ENCODE measurements around the gene SEZ6L2.

DNA sequence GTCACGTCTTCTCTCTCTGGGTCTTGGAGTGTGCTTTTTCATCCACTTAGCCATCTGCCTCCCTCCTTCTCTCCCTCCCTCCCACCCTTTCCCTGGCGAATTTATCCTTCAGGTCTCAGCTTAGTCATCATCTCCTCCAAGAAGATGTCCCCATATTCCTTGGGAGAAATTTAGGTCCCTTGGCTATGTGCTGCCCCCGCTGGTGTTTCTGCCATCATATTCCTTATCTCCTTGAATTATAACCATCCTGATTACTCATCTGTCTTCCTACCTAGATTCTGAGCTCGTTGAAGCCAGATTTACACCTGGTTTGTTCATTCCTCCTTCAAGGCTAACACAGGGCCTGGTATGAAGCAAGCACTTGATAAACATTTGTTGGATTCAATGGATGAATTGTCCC, 5.0 kb downstream of the SEZ6L2 start:
- TF ChIP-seq SMARCB1 (IDR thresholded peaks at IDR 0.05; ENCODE audit: insufficient read length, low read depth) (no peak), NFRKB (IDR thresholded peaks at IDR 0.05; ENCODE audit: low read depth) (no peak), JUN (IDR thresholded peaks at IDR 0.05; ENCODE audit: borderline replicate concordance, low read depth, low read length) (no peak), JUN (CRISPR knock-in tag; IDR thresholded peaks at IDR 0.05; ENCODE audit: borderline replicate concordance) (no peak), POLR2A (conservative IDR thresholded peaks at IDR 0.05) (no peak), ETV6 (IDR thresholded peaks at IDR 0.05; ENCODE audit: borderline replicate concordance in 1 of 2, low read depth in 2 of 2, low read length in 1 of 2) (no peak), ETV6 (CRISPR knock-in tag; IDR thresholded peaks at IDR 0.05; ENCODE audit: borderline replicate concordance) (no peak), POLR2AphosphoS5 (IDR thresholded peaks at IDR 0.05; ENCODE audit: control insufficient read depth, insufficient read depth, low read depth, low read length) (no peak), ELF4 (CRISPR knock-in tag; IDR thresholded peaks at IDR 0.05) (no peak), CHD4 (IDR thresholded peaks at IDR 0.05; ENCODE audit: insufficient read depth, insufficient replicate concordance, low read depth, low read length, poor library complexity, severe bottlenecking) (no peak), TCF7L2 (IDR thresholded peaks at IDR 0.05; ENCODE audit: low read depth, low read length) (no peak)
- TF ChIP-seq, protein P1, sequence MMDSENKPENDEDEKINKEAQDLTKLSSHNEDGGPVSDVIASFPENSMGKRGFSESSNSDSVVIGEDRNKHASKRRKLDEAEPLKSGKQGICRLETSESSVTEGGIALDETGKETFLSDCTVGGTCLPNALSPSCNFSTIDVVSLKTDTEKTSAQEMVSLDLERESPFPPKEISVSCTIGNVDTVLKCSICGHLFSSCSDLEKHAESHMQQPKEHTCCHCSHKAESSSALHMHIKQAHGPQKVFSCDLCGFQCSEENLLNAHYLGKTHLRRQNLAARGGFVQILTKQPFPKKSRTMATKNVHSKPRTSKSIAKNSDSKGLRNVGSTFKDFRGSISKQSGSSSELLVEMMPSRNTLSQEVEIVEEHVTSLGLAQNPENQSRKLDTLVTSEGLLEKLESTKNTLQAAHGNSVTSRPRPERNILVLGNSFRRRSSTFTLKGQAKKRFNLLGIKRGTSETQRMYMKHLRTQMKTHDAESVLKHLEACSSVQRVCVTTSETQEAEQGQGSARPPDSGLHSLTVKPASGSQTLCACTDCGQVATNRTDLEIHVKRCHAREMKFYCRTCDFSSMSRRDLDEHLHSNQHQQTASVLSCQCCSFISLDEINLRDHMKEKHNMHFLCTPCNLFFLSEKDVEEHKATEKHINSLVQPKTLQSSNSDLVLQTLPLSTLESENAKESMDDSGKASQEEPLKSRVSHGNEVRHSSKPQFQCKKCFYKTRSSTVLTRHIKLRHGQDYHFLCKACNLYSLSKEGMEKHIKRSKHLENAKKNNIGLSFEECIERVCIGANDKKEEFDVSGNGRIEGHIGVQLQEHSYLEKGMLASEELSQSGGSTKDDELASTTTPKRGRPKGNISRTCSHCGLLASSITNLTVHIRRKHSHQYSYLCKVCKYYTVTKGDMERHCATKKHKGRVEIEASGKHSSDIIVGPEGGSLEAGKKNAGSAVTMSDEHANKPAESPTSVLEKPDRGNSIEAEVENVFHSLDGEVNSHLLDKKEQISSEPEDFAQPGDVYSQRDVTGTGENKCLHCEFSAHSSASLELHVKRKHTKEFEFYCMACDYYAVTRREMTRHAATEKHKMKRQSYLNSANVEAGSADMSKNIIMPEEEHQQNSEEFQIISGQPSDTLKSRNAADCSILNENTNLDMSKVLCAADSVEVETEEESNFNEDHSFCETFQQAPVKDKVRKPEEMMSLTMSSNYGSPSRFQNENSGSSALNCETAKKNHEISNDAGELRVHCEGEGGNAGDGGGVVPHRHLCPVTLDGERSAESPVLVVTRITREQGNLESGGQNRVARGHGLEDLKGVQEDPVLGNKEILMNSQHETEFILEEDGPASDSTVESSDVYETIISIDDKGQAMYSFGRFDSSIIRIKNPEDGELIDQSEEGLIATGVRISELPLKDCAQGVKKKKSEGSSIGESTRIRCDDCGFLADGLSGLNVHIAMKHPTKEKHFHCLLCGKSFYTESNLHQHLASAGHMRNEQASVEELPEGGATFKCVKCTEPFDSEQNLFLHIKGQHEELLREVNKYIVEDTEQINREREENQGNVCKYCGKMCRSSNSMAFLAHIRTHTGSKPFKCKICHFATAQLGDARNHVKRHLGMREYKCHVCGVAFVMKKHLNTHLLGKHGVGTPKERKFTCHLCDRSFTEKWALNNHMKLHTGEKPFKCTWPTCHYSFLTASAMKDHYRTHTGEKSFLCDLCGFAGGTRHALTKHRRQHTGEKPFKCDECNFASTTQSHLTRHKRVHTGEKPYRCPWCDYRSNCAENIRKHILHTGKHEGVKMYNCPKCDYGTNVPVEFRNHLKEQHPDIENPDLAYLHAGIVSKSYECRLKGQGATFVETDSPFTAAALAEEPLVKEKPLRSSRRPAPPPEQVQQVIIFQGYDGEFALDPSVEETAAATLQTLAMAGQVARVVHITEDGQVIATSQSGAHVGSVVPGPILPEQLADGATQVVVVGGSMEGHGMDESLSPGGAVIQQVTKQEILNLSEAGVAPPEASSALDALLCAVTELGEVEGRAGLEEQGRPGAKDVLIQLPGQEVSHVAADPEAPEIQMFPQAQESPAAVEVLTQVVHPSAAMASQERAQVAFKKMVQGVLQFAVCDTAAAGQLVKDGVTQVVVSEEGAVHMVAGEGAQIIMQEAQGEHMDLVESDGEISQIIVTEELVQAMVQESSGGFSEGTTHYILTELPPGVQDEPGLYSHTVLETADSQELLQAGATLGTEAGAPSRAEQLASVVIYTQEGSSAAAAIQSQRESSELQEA (IDR thresholded peaks at IDR 0.05; ENCODE audit: low read depth), result no peak
- TF ChIP-seq, protein P2, sequence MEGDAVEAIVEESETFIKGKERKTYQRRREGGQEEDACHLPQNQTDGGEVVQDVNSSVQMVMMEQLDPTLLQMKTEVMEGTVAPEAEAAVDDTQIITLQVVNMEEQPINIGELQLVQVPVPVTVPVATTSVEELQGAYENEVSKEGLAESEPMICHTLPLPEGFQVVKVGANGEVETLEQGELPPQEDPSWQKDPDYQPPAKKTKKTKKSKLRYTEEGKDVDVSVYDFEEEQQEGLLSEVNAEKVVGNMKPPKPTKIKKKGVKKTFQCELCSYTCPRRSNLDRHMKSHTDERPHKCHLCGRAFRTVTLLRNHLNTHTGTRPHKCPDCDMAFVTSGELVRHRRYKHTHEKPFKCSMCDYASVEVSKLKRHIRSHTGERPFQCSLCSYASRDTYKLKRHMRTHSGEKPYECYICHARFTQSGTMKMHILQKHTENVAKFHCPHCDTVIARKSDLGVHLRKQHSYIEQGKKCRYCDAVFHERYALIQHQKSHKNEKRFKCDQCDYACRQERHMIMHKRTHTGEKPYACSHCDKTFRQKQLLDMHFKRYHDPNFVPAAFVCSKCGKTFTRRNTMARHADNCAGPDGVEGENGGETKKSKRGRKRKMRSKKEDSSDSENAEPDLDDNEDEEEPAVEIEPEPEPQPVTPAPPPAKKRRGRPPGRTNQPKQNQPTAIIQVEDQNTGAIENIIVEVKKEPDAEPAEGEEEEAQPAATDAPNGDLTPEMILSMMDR (IDR thresholded peaks at IDR 0.05 in 2 of 3, conservative IDR thresholded peaks at IDR 0.05 in 1 of 3; ENCODE audit: insufficient read depth in 2 of 3, low read depth in 1 of 3, low read length in 3 of 3), result no peak
- TF ChIP-seq, protein P3, sequence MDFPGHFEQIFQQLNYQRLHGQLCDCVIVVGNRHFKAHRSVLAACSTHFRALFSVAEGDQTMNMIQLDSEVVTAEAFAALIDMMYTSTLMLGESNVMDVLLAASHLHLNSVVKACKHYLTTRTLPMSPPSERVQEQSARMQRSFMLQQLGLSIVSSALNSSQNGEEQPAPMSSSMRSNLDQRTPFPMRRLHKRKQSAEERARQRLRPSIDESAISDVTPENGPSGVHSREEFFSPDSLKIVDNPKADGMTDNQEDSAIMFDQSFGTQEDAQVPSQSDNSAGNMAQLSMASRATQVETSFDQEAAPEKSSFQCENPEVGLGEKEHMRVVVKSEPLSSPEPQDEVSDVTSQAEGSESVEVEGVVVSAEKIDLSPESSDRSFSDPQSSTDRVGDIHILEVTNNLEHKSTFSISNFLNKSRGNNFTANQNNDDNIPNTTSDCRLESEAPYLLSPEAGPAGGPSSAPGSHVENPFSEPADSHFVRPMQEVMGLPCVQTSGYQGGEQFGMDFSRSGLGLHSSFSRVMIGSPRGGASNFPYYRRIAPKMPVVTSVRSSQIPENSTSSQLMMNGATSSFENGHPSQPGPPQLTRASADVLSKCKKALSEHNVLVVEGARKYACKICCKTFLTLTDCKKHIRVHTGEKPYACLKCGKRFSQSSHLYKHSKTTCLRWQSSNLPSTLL (IDR thresholded peaks at IDR 0.05), result no peak

Measured in K562 (cell line).